ENCODE results near the gene NECAB2.

GRCh38 chr16:84048270-84048669 lies 80.2 kb downstream of the NECAB2 start:
- TF ChIP-seq CTCF (IDR thresholded peaks at IDR 0.05 in 4 of 5, conservative IDR thresholded peaks at IDR 0.05 in 1 of 5) (no peak), POLR2A (IDR thresholded peaks at IDR 0.05) (no peak)
